ENCODE measurements around the gene ARHGEF28. TPM values are rescaled to one million over a fixed set of nuclear protein-coding genes. Genes with fewer than 3 reads are reported as not detected.

ARHGEF28 gene
- total RNA-seq, 1 donor from 2014 or later = 44.9 TPM

DNA sequence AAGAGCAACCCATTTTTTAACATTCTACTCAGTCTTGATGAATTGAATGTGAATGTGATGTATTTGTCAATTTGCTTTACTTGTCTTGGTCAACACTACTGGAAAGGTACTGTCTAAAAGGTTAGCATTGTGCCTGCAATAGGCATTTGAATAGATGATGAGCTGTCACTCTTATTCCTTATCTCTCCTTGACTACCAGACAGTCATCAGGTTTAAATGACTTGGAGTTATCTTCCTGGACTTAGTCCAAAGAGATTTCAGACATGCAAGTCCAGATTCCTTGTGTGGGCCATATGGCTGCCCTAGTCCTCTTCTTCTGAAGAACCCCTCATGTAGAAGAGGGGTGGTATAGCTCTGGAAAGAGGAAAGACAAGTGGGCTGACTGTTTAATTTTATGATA is 4.8 kb downstream of the ARHGEF28 start:
- Mint-ChIP-seq H3K9me3 (ENCODE audit: unreplicated experiment) (no peaks in the 10 kb centered on the region), H3K4me3 (ENCODE audit: unreplicated experiment) (no peak overlapping the region), H3K4me1 (ENCODE audit: unreplicated experiment) (peaks cover 56% of the 10 kb centered on the region), H3K27me3 (ENCODE audit: unreplicated experiment) (no peaks in the 10 kb centered on the region), H3K36me3 (ENCODE audit: unreplicated experiment) (peaks cover 4% of the 10 kb centered on the region), H3K27ac (ENCODE audit: unreplicated experiment) (no peak overlapping the region)
- no peak for DNase-seq (ENCODE audit: extremely low spot score, unreplicated experiment)
- TF ChIP-seq, protein P1, sequence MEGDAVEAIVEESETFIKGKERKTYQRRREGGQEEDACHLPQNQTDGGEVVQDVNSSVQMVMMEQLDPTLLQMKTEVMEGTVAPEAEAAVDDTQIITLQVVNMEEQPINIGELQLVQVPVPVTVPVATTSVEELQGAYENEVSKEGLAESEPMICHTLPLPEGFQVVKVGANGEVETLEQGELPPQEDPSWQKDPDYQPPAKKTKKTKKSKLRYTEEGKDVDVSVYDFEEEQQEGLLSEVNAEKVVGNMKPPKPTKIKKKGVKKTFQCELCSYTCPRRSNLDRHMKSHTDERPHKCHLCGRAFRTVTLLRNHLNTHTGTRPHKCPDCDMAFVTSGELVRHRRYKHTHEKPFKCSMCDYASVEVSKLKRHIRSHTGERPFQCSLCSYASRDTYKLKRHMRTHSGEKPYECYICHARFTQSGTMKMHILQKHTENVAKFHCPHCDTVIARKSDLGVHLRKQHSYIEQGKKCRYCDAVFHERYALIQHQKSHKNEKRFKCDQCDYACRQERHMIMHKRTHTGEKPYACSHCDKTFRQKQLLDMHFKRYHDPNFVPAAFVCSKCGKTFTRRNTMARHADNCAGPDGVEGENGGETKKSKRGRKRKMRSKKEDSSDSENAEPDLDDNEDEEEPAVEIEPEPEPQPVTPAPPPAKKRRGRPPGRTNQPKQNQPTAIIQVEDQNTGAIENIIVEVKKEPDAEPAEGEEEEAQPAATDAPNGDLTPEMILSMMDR (IDR thresholded peaks at IDR 0.05) = no peak

DNA sequence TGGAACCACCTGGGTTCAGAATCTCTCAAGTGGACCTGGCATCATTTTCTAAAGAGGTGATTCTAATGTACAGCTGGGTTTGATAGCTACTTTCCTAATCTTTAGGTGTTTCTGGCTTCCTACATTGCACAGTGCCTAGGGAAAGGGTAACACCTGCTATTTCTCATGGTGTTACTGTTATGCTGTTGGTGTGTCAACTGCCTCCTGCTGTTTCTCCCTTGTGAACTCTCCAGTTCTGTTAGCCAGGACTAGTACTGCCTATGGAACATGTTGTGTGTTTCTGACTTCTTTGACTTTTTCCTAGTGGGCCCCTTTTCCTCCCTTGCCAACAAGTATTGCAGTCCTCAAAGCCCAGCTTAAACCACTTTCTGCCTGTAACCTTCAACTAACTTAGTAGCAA is 5.5 kb downstream of the ARHGEF28 start:
- TF ChIP-seq, protein P1 (IDR thresholded peaks at IDR 0.05) = no peak
- Mint-ChIP-seq H3K36me3 (ENCODE audit: unreplicated experiment) (peaks cover 8% of the 10 kb centered on the region), H3K27me3 (ENCODE audit: unreplicated experiment) (no peaks in the 10 kb centered on the region), H3K27ac (ENCODE audit: unreplicated experiment) (no peak overlapping the region), H3K4me1 (ENCODE audit: unreplicated experiment) (peaks cover 62% of the 10 kb centered on the region), H3K4me3 (ENCODE audit: unreplicated experiment) (no peak overlapping the region), H3K9me3 (ENCODE audit: unreplicated experiment) (no peaks in the 10 kb centered on the region)
- no peak for DNase-seq (ENCODE audit: extremely low spot score, unreplicated experiment)

DNA sequence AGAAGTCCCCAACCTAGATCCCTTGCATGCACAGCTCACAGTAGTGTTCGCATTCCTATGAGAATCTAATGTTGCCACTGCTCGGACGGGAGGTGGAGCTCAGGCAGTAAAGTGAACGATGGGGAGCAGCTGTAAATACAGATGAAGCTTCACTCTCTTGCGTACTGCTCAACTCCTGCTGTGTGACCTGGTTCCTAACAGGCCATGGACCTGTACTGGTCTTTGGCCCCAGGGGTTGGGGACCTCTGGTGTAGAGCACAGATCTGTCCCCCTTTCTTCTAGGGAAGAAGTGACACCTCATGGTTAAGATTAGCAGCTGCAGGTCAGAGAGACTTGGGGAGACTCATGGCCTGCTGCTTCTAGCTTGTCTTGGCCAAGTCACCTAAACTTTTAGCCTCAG is 7.1 kb downstream of the ARHGEF28 start:
- H3K9me3 Mint-ChIP-seq (ENCODE audit: unreplicated experiment) = no peaks in the 10 kb centered on the region
- no peak overlapping the region for H3K27ac Mint-ChIP-seq (ENCODE audit: unreplicated experiment)
- H3K4me1 Mint-ChIP-seq (ENCODE audit: unreplicated experiment) = peaks cover 60% of the 10 kb centered on the region
- peaks cover 11% of the 10 kb centered on the region for H3K36me3 Mint-ChIP-seq (ENCODE audit: unreplicated experiment)
- DNase-seq (ENCODE audit: extremely low spot score, unreplicated experiment) = no peak
- no peaks in the 10 kb centered on the region for H3K27me3 Mint-ChIP-seq (ENCODE audit: unreplicated experiment)
- no peak overlapping the region for H3K4me3 Mint-ChIP-seq (ENCODE audit: unreplicated experiment)
- TF ChIP-seq, protein P1 (IDR thresholded peaks at IDR 0.05) = no peak

DNA sequence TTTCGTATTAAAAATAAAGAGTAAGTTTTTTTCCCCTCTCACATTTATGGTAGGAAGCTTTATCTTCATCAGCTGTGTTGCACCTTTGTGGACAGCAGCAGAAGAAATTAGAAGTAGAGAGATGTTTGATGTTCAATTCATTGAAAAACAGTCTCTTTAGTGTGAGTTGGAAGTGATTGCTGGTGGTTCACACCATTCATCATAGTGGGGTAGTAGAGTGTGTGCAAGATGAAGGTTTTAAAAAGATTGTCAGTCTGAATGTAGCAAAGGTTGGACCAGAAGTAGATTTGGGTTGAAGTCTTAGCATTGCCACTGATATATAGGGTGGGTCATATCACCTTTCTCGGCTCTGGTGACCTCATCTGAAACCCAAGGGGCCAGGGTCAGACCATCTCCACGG is 10.4 kb downstream of the ARHGEF28 start:
- TF ChIP-seq, protein P1 (IDR thresholded peaks at IDR 0.05) = no peak
- Mint-ChIP-seq H3K9me3 (ENCODE audit: unreplicated experiment) (no peaks in the 10 kb centered on the region), H3K4me3 (ENCODE audit: unreplicated experiment) (no peak overlapping the region), H3K27me3 (ENCODE audit: unreplicated experiment) (no peaks in the 10 kb centered on the region), H3K36me3 (ENCODE audit: unreplicated experiment) (peaks cover 8% of the 10 kb centered on the region), H3K4me1 (ENCODE audit: unreplicated experiment) (peaks cover 67% of the 10 kb centered on the region), H3K27ac (ENCODE audit: unreplicated experiment) (no peak overlapping the region)
- DNase-seq (ENCODE audit: extremely low spot score, unreplicated experiment) = no peak

DNA sequence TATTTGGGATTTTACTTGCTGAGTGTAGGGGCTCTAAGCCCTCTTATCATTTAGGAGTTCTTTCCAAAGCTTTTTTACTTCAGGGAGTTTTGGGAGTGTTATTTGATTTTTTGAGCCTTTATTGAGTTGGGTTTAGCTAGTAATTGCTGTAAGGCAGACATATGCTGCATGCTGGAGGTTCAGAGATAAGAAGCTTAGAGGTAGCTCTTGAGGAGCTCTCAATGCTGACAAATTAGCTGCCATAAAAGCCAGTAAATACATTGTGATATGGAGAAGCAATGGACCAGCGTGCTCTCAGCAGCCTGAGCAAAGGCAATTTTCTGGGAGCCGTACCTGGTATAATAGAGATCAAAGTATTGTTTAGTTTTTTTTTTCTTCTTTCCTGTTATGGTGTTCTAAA is 11.6 kb downstream of the ARHGEF28 start:
- Mint-ChIP-seq H3K27ac (ENCODE audit: unreplicated experiment) (peak overlapping the region; percentile 86), H3K9me3 (ENCODE audit: unreplicated experiment) (no peaks in the 10 kb centered on the region), H3K36me3 (ENCODE audit: unreplicated experiment) (peaks cover 11% of the 10 kb centered on the region), H3K27me3 (ENCODE audit: unreplicated experiment) (no peaks in the 10 kb centered on the region), H3K4me3 (ENCODE audit: unreplicated experiment) (no peak overlapping the region), H3K4me1 (ENCODE audit: unreplicated experiment) (peaks cover 73% of the 10 kb centered on the region)
- TF ChIP-seq, protein P1 (IDR thresholded peaks at IDR 0.05) = no peak
- no peak for DNase-seq (ENCODE audit: extremely low spot score, unreplicated experiment)

Measured in osteocyte (in vitro differentiated cells).